ENCODE measurements around the gene AGXT2.
"Not testable (repeated sequence)": the region's sequence is repeated elsewhere in the genome, so short reads cannot be mapped to it uniquely, and the experiment has no call there.

AGXT2 gene

DNA sequence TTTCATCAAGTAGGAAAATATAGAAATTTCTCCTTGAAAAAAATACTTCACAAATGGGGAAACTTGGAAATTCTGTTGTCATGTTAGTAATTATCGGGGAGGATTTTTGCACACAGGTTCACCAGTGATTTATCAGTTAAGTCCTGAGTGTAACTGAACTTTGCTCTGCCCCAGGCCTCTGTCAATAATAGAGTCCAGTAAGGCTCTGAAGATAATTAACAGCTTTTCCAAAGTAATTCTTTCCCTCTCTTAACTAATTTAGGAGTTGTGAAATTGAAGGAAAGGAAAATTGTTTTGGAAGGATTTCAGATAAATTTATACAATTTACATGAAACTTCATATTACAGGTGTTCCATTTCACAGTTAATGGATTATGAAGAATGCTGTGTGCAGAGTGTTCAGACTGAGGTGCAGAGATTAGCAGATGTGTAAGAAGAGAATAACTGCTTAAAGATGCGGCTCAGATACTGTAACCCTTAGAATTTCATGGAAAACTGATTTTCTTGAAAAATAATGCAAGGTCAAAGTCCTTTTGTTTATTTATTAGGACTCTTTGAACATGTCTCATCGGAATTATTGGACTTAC, 2.9 kb upstream of the AGXT2 start:
- no peak for DNase-seq (ENCODE audit: low spot score)

DNA sequence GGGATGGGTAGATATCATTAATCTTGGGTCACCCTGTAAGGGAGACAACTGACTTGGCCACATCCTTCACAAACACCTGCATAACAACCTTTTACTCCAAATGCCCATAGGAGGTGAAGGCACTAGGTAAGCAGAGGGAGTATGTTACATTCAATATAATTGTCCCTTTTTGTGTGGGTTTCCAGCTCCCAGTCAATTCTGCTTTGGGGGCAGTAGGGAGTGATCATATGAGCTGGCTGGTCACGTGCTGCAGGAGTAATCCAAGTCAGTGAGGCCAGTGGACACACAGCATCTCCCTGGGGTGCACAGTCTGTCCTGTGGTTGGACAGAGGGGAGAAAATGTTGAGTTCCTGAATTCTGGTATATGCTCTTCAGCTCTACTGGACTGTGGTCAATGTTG, 1.2 kb upstream of the AGXT2 start:
- no peak for DNase-seq (ENCODE audit: low spot score)

DNA sequence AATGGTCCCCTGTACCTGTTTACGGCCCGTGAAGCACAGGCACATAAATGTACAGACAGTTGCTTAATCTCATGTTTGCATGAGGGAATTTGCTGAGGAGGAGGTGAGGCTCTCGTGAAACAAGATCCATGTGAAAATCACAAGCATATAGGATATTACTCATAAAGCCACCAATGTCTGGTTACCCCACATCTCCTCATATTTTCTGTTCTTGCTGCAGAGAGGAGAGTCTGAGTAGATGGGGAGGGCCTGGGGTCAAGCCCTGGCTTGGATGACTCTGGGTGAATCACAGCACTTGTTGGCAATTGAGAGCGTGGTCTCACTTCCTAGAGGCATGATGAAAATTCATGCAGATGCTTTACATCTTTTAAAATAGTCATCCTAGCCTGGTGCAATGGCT, 975 bp downstream of the AGXT2 start:
- no peak for DNase-seq (ENCODE audit: low spot score)

DNA sequence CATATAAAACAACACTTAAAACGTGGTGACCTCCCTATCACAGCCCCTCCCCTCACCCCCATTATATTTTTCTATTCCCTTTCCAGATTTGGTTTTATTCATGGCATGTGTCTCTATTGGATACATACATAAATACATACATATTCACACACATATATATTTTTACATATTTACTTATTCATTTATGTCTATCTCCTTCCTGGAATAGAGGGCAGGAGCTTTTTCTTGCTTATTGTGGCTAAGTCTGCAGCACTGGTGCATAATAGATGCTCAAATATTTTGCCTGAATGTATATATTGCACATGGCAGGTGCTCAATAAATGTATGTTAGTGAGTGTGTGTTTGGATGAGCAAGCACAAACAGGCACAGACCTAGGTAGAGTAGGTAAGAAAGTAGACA, 2.5 kb downstream of the AGXT2 start:
- DNase-seq (ENCODE audit: low spot score), result no peak

DNA sequence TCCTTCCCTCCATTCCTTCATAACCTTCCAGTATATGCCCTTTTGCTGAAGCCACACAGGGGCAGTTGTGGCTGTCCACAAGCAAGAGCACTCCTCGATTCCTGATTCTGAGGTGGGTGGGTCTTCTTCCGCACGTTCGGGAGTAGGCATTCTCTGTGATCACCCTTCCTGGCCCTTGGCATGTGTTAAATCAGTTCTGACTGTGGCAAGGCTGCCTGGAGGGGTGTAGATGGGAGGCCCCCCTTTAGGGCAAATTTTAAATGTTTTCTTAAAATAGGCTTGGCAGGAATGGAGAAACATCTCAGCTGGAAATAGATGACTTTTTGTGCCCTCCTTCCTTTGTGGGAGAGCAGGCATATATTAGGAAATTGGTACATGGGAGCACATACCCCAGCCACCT, 3.1 kb downstream of the AGXT2 start:
- DNase-seq (ENCODE audit: low spot score), result no peak

DNA sequence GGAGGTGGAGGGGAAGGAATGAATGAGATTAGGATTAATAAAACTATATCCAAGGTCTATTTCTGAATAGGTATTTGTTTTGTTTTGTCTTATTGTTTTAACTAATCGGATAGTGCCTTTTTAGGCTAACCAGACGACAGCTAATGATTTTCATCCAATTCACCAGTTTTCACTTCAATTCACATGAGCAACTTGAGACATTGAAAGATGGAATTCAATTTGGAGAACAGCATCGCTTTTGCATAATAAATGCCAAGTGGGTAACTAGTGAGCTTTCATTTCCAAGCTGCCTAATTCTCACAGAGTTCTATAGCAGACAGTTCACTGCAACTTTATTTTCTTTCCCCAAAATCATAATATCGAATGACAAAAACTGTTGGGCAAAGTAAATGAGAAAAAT, 5.0 kb downstream of the AGXT2 start:
- DNase-seq (ENCODE audit: low spot score), result no peak

DNA sequence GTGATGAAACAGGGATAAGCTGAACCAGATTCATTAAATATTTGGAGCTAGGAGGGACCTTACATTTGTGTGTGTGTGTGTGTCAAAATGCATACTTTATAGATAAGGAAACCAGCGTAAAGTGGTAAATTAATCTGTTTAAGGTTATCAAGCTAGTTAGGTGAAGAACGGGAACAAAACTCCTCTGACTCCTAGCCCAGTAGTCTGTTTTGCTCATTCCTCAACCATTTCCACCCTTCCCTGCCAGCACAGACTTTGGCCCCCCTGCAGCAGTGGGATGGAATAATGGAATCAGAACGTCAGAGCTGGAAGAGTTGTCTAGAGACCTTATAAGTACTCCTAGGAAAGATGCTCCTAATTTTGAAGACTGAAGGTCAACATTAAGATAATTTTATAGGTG, 6.5 kb downstream of the AGXT2 start:
- no peak for DNase-seq (ENCODE audit: low spot score)

DNA sequence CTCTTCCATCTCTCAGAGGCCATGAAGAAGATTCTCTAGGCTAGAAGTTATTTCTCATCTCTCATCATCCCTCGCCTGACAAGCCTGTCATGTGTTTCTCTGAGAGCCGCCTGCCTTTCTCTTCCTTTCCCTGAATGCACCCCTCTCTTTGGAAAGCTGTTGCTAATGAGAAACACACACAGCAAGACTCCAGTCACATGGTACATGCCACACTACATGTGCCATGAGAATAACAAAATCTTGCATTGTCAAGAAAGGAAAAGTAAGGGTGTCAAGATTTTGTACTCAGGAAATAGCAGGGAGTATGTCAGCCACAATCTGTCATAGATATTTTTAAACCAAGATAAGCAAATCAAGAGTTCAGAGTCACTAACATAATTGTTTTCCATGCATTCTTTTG, 8.9 kb downstream of the AGXT2 start:
- no peak for DNase-seq (ENCODE audit: low spot score)

DNA sequence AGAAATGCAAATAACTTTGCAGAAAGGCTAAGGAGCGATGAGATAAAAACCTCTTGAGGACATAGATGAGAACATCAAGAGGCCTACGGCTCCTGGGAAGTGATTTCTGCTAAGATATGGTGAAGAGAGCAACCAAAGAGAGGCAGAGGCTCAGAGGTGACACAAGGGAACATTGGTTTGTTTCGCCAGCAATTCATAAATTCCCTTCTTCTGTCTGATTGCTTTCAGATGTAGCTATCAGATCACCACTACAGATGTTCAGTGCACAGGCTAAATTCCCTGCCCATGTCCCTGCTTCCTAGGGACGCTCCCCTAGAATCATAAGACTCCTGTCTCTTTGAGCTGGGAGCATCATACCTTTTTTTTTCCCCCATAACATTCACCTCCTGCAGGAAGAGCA, 11.2 kb downstream of the AGXT2 start:
- no peak for DNase-seq (ENCODE audit: low spot score)

DNA sequence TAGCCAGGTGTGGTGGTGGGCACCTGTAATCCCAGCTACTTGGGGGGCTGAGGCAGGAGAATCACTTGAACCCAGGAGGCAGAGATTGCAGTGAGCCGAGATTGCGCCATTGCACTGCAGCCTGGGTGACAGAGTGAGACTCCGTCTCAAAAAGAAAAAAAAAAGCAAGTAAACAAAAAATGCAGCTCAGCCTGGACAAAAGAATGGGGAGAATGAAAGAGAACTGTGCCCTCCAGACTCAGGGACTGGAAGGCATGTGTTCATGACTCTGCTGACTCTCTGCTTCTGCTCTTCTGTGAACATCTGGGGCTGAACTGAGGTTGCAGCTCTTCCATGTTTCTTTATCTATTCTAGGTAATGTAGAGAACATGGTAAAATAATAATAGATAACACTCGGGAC, 11.8 kb downstream of the AGXT2 start:
- DNase-seq (ENCODE audit: low spot score), result not testable (repeated sequence)

DNA sequence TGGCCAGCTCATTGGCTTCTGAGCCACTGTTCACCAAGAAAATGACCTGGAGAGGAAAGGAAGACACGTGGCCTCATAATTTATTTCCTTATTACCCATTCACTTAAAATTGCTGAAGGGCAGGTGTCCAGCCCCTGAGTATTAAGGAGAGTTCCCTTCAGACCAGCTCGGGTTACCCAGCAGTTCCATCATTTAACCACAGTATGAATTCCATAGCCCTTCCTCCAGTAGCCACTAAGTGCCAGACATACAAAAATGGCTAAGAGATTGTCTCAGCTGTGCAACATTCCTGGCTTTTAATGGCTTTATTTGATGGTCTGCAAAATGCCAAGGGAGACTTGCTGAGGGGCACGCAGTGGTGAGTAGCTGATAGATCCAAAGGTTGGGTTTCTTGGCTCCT, 12.5 kb downstream of the AGXT2 start:
- no peak for DNase-seq (ENCODE audit: low spot score)

DNA sequence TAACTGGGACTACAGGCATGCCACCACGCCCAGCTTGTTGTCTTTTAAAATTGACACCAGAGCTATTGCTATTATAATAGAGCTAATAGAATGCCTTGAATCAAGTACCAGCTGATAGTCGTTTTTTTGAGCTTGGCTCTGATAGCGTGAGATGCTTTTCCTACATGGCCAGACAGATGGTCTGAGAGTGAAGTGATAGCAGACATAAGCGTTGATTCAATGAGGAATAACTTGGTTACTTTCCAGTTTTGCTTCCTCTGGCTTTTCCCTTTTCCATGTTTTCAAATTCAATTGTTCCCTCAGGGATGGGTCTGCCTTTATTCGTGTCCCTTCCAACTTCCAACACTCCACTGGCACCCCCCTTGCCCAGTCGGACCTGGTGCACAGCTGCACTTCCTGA, 15.4 kb downstream of the AGXT2 start:
- no peak for DNase-seq (ENCODE audit: low spot score)

DNA sequence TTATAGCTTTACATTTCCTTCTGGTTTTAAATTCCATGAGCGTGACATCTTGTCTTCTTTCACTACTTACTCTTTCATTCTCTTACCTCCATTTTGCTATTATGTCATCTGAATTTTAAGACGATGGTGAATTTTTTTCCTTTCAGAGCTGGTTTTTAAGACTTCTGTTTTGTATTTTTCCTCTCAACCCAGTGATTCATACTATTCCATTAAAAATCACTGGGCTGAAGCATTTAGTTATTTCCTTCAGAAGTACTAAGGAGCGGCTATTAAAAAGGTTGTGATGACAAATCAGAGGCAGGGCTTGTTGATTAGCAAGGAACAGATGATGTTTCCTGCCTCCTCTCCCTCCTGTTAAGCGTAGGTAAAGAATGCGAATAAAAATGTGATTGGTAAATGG, 16.5 kb downstream of the AGXT2 start:
- no peak for DNase-seq (ENCODE audit: low spot score)

DNA sequence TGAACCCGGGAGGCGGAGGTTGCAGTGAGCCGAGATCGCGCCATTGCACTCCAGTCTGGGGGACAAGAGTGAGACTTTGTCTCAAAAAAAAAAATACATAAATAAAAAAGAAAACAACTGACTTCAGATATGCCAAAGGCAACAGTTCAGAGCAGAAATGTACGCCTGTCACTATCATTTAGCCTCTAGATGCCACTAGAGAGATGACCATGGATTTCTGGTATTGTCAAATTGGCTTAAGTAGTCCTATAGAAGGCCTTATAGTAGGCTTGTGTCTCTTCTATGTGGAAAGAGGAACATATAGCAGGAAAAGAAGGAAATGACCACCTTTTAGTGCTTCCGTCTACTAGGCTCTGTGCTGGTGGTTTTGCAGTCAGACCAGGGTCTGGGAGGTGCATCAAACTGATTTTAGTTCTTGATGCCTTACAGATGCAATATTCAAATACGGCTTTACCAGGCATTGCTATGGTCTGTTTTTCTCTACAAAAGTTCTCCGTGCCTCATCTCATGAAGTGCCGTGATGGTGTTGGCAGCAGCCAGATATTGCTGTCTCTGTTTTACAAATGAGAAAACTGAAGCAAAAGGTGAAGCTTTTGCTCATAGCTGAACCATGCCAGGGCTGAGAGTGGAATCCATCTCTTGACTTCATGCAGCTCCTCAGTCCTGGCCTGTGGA, 17.2 kb downstream of the AGXT2 start:
- DNase-seq (ENCODE audit: low spot score), result peak; percentile 11

DNA sequence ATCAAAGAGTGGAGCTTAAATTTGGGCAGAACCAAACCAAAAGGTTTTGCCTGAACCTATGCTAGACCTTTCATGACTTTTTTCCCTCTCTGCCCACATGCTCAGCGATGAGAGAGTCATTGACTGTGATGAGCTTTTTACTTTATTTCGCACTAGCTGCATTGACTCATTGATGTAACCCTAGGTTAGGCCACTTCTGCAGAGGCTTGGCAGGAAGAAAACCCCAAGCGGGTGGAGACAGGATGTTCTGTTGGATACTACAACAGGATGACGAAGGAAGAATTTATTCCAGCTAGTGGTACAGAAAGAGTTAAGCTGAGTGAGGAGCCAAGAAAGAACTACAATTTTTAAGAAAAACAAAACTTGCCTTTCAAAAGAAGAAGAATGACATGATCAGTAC, 18.4 kb downstream of the AGXT2 start:
- no peak for DNase-seq (ENCODE audit: low spot score)

DNA sequence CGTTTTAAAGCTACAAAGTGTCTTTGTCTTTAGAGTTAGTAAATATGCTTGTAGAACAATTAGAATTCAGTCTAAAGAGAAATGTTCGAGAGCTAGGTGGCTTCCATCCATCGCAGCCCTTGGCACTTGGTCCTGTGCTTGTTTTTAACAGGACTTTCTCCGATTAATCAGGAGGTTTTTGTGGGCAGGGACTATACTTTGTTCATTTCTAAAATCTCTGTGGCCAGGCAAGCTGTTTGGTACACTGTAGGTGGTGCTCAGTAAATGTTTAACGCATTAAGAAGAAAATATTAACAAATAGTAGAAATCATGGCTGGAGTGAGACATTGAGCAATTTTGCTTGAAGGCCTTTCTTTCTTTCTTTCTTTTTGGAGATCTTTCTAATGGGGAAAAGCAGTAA, 20.8 kb downstream of the AGXT2 start:
- no peak for DNase-seq (ENCODE audit: low spot score)

DNA sequence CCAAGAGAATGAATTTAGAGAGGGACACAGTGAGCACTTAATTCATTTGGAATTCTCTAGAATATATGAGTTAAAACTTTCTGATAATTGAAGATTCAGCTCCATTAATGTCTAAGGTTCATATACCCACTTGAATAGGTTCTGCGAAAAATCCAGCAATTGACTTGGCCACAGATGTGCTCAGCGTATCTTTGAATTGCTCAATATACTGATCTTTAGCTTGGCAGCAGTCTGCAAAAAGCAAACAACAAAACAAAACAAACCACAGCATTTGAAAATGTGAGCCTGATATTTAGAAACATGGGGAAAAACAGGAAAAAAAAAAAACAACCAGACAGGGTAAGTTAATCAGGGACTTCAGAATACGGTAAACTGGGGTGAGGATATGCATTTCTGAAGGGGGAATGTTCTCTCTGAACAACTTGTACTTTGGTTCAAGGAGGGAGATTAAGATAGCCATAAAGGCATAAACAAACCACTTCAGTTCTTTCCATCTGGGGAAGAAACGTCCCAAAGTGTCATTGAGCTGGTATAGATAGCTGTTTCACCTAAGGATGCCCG, 21.4 kb downstream of the AGXT2 start:
- no peak for DNase-seq (ENCODE audit: low spot score)

DNA sequence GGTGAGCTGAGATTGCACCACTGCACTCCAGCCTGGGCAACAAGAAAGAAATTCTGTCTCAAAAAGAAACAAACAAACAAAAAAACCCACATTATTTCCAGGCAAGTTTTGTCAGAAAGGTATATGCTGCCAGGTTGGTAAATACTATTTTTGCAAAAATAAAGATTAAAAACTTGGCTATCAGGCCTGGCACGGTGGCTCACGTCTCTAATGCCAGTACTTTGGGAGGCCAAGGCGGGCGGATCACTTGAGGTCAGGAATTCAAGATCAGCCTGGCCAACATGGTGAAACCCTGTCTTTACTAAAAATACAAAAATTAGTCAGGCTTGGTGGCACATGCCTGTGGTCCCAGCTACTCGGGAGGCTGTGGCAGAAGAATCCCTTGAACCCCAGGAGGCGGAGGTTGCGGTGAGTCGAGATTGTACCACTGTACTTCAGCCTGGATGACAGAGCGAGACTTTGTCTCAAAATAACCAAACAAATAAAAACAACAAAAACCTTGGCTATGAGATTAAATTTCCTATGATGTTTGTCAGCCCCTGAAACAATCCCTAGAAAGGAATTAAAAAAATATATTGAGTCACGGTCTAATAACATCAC, 22.7 kb downstream of the AGXT2 start:
- no peak for DNase-seq (ENCODE audit: low spot score)

DNA sequence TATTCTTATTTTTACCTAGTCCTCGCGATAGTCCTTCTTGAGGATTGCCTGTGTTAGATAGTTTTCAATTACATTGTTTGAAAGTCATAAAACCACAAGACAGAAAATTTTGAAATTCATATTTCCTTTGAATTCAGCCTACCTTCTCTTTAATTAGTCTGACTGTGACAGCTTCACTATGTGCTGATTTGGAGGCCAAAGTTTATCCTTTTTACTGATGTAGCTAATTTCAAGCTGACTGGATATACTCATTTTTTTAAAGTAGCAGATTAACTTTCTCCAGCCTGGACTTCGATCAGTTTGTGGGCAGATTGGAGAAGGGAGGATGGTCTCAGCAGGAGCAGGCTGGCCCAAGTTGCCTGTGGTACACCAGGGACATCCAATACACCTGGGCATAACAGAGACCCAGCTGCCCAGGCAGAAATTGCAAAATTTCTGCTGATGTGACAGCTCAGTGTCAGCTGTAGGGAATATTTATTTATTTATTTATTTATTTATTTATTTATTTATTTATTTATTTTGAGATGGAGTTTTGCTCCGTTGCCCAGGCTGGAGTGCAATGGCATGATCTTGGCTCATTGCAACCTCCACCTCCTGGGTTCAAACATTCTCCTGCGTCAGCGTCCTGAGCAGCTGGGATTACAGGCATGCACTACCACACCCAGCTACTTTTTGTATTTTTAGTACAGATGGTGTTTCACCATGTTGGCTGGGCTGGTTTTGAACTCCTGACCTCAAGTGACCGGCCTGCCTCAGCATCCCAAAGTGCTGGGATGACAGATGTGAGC, 24.2 kb downstream of the AGXT2 start:
- DNase-seq (ENCODE audit: low spot score), result no peak

DNA sequence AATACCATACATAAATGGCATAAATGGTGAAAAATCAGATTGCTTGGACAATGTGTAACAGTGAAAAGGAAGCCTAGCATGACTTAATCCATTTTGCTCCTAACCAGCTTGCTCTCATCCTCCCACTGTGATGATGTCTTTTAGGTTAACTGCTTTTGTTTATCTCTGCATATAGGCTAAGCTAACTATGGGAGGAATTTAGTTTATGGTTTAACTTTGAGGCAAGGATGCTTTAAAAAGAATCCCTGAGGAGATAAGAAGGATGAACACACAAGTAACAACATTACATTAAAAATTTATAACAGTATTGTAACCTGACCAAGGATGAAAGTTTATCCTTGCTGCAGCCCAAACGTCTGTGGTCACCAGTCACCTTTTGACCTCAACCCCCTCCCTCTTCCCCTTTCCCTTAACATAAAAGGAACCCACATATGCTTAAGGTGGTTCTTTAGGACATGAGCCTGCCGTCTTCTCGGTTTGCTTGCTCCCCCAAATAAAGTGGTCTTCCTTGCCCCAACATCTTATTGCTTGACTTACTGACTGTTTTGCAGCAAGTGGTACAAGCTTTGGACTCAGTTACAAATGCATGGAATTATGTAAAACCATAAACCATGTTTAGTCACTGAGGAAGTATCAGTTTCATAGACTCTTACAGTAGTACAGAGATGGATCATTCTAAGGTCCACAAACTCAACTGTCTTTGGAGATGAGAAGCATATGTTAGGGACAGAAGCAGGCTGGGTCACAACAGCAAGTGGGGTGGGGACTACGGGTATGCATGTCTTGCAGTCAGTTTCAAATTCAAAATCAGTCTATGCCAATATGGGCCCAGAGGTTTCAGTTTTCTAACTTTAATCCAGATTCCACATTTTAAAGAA, 31.3 kb downstream of the AGXT2 start:
- DNase-seq (ENCODE audit: low spot score), result no peak

DNA sequence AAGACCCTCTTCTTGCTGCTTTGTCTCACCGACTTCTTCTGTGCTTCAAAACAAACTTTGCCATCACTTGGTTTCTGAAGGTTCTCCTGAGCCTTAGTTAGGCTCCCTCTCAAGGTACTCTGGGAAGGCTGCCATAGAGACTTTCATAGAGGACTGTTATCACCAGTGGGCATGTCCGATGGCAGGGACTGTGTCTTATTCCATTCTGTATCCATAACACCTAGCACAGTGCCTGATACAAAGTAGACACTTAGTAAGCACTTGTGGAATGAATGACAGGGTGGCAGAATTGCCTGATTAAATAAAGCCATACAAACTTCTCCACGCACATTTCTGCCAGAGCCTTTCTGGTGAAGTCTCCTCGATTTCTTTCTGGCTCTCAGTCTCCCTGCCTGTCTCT, 32.7 kb downstream of the AGXT2 start:
- no peak for DNase-seq (ENCODE audit: low spot score)

DNA sequence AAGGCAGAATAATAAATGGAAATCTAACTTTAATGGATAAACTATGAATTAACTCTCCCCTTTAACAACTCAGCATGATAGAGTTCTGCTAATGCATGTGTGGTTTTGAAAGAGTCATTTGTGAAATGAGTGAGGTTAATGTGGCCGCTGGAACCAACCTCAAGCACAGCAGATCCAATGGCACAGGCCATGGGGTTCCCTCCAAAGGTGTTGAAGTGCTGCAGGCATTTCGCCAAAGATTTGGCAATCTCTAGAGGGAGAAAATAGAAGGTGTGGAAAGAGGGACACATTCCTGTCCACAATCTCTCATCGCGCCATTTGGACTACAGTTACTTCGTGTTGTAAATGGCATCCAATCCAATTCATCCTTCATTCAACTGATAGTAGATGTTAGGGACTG, 35.0 kb downstream of the AGXT2 start:
- no peak for DNase-seq (ENCODE audit: low spot score)
